Upper lobe of left lung (tissue), 6 donors: ENCODE data around the gene BGLAP. TPM values are rescaled to one million over a fixed set of nuclear protein-coding genes. Genes with fewer than 3 reads are reported as not detected.
A peak's percentile ranks its signal among the peaks of the same experiment; 100 is the strongest.

Experiments used
- ATAC-seq, 2 donors: fragments of 200-7000 bp; cut with Tn5 transposase; one replicate each; pipeline ENCODE4 v1.9.1; 2022; ENCODE audit warnings: mild to moderate bottlenecking in 2 of 2, moderate library complexity in 2 of 2; ENCODE audit not compliant: low FRiP score in 2 of 2
- DNase-seq, 2 donors: peaks; one replicate each; pipeline ENCODE4 v3.0.0-alpha.2; 2019 to 2020
- H3K27ac ChIP-seq, 4 donors: fragments of 200-600 bp; sonication (generic); one replicate each; pipeline ENCODE4 v1.5.1; 2016 to 2019
- H3K27me3 ChIP-seq, 4 donors: fragments of 200-600 bp; sonication (generic); one replicate each; pipeline ENCODE4 v1.5.1; 2017 to 2019
- H3K36me3 ChIP-seq, 4 donors: fragments of 200-600 bp; sonication (generic); one replicate each; pipeline ENCODE4 v1.5.1; 2016 to 2019
- H3K4me1 ChIP-seq, 4 donors: fragments of 200-600 bp; sonication (generic); one replicate each; pipeline ENCODE4 v1.5.1; 2018 to 2019
- H3K4me3 ChIP-seq, 4 donors: fragments of 200-600 bp; sonication (generic); one replicate each; pipeline ENCODE4 v1.5.1; 2017 to 2019; ENCODE audit warnings: mild to moderate bottlenecking in 2 of 4, moderate library complexity in 1 of 4
- H3K9me3 ChIP-seq, 4 donors: fragments of 200-600 bp; sonication (generic); one replicate each; pipeline ENCODE4 v1.5.1; 2018 to 2019
- EP300 ChIP-seq, 4 donors: sonication (generic); formaldehyde crosslinking; IDR thresholded peaks; one replicate each; pipeline ENCODE4 v1.5.1; 2017; ENCODE audit warnings: antibody characterized with exemption in 4 of 4, control low read depth in 2 of 4
- POLR2A ChIP-seq, 4 donors: fragments of 450-650 bp; IDR thresholded peaks; one replicate each; pipeline ENCODE4 v1.5.1; 2016 to 2017; ENCODE audit warnings: antibody characterized with exemption in 4 of 4, mild to moderate bottlenecking in 2 of 4
- POLR2AphosphoS5 ChIP-seq, 2 donors: sonication (generic); formaldehyde crosslinking; IDR thresholded peaks; one replicate each; pipeline ENCODE4 v1.5.1; 2017; ENCODE audit warnings: antibody characterized with exemption in 2 of 2
- WGBS, 2 donors: methylation state at CpG; one replicate each; pipeline ENCODE4 v1.1.5; 2017 to 2018; 5-methylcytosine and 5-hydroxymethylcytosine counted together
- total RNA-seq, 6 donors: library from RNA; depleted of rRNA in 4 of 6; stranded (reverse); fragments of >200 nt in 4 of 6; gene quantifications; one replicate each; pipeline versions ENCODE4 v1.1.0 to v1.2.1, GENCODE V29; 2016 to 2021
- TF ChIP-seq, protein P1 (sequence below), 6 experiments: fragments of 450-650 bp in 4 of 6; fragments of 200-600 bp in 2 of 6; sonication (generic) in 2 of 6; IDR thresholded peaks; one replicate each; pipeline ENCODE4 v1.5.1; 2016 to 2019; ENCODE audit warnings: antibody characterized with exemption in 6 of 6
- donor health status: DM: no; HTN: no; CAD: no; lungs with moderate emphysema.
- donor health status: DM: no; HTN: yes; CAD: no; lungs with severe emphysema.

The BGLAP gene
- total RNA-seq, 6 donors from 2014 or later = 0.69 to 31.4 (median 1.9) TPM; not detected in 1

DNA sequence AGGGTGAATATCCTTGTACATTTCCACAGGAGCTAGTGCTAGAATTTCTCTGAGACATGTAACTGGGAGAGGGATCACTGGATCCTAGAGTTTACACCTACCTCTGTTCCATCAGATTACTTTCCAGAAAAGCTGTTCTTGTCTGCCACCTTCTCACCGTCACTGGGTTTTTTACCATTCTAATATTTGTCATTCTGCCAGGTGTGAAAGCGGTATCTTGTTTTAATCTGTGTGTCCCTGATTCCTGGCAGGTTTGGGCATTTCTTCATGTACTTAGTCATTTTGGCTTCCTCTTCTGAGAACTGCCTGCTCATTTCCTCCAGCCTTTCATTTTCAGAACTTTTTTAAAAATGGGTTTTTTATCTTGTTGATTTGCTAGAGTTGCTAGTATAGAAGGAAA lies 24.1 kb upstream of the BGLAP start:
- DNase-seq (no peak), ATAC-seq (no peak)
- TF ChIP-seq POLR2AphosphoS5 (IDR thresholded peaks at IDR 0.05) (no peak), POLR2A (IDR thresholded peaks at IDR 0.05) (no peak), EP300 (IDR thresholded peaks at IDR 0.05) (no peak)
- TF ChIP-seq, protein P1, sequence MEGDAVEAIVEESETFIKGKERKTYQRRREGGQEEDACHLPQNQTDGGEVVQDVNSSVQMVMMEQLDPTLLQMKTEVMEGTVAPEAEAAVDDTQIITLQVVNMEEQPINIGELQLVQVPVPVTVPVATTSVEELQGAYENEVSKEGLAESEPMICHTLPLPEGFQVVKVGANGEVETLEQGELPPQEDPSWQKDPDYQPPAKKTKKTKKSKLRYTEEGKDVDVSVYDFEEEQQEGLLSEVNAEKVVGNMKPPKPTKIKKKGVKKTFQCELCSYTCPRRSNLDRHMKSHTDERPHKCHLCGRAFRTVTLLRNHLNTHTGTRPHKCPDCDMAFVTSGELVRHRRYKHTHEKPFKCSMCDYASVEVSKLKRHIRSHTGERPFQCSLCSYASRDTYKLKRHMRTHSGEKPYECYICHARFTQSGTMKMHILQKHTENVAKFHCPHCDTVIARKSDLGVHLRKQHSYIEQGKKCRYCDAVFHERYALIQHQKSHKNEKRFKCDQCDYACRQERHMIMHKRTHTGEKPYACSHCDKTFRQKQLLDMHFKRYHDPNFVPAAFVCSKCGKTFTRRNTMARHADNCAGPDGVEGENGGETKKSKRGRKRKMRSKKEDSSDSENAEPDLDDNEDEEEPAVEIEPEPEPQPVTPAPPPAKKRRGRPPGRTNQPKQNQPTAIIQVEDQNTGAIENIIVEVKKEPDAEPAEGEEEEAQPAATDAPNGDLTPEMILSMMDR (IDR thresholded peaks at IDR 0.05) = no peak
- H3K9me3 ChIP-seq = no peaks in the 10 kb centered on the region
- peaks cover 11 to 29% (median 18%) of the 10 kb centered on the region in 4 donors for H3K36me3 ChIP-seq
- peak overlapping the region; percentile 71 to 80 (median 74) for H3K27ac ChIP-seq
- H3K4me1 ChIP-seq = peaks cover 17 to 56% (median 30%) of the 10 kb centered on the region in 4 donors
- no peak overlapping the region for H3K4me3 ChIP-seq
- H3K27me3 ChIP-seq = no peaks in the 10 kb centered on the region
- WGBS, 2 donors = 38 to 50% methylated on average over 2 of the region's 2 CpGs

DNA sequence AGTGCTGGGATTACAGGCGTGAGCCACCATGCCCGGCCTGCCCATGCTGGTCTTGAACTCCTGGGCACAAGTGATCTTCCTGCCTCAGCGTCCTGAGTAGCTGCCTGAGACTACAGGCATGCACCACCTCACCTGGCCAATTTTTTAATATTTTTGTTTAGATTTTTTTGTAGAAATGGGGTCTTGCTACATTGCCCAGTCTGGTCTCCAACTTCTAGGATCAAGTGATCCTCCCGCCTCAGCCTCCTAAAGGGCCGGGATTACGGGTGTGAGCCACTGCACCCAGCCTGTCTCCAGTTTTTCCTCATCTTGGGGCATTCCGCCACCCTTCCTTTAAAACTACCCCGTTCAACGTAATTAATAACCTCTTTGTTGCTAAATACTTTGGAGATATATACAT lies 21.8 kb upstream of the BGLAP start:
- TF ChIP-seq, protein P1 (IDR thresholded peaks at IDR 0.05) = no peak
- TF ChIP-seq POLR2A (IDR thresholded peaks at IDR 0.05) (no peak), EP300 (IDR thresholded peaks at IDR 0.05) (no peak), POLR2AphosphoS5 (IDR thresholded peaks at IDR 0.05) (no peak)
- H3K4me3 ChIP-seq = no peak overlapping the region
- ATAC-seq (no peak), DNase-seq (no peak)
- no peak overlapping the region for H3K27ac ChIP-seq
- H3K9me3 ChIP-seq = no peaks in the 10 kb centered on the region
- H3K4me1 ChIP-seq = peaks cover 8 to 45% (median 20%) of the 10 kb centered on the region in 4 donors
- peaks cover 18 to 42% (median 29%) of the 10 kb centered on the region in 4 donors for H3K36me3 ChIP-seq
- no peaks in the 10 kb centered on the region for H3K27me3 ChIP-seq
- 90 to 94% methylated on average over 8 to 9 of the region's 9 CpGs for WGBS, 2 donors

DNA sequence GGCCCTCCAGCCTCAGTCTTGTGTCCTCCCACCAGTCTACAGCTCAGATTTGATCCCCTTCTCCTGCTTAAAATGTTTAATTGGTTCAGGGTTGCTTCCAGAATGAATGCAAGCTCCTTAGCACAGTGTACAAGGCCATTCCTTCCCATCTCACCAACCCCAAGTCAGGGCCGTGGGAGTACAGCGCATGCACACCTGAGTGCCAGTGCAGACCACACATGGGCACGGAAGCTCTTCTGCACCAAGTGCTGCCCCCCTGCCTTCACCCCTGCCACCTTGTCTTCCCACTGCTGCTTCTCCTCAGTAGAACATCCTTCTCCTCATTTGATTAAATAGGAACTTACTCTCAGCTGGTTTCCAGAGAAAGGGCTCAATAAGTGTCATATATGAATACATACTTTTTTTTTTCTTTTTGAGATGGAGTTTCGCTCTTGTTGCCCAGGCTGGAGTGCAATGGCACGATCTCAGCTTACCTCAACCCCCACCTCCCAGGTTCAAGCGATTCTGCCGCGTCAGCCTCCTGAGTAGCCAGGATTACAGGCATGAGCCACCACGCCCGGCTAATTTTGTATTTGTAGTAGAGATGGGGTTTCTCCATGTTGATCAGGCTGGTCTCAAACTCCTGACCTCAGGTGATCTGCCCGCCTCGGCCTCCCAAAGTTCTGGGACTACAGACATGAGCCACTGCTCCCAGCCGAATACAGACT lies 19.8 kb upstream of the BGLAP start:
- DNase-seq = no peak
- Histone ChIP-seq H3K27me3 (no peaks in the 10 kb centered on the region), H3K27ac (no peak overlapping the region), H3K4me3 (no peak overlapping the region), H3K36me3 (peaks cover 21 to 52% (median 36%) of the 10 kb centered on the region in 4 donors), H3K9me3 (no peaks in the 10 kb centered on the region), H3K4me1 (peaks cover 8 to 38% (median 19%) of the 10 kb centered on the region in 4 donors)
- TF ChIP-seq EP300 (IDR thresholded peaks at IDR 0.05) = no peak
- TF ChIP-seq POLR2AphosphoS5 (IDR thresholded peaks at IDR 0.05) = no peak
- TF ChIP-seq POLR2A (IDR thresholded peaks at IDR 0.05) = no peak
- TF ChIP-seq, protein P1 (IDR thresholded peaks at IDR 0.05) = no peak
- no peak for ATAC-seq
- WGBS, 2 donors = 92 to 93% methylated on average over 12 of the region's 13 CpGs

DNA sequence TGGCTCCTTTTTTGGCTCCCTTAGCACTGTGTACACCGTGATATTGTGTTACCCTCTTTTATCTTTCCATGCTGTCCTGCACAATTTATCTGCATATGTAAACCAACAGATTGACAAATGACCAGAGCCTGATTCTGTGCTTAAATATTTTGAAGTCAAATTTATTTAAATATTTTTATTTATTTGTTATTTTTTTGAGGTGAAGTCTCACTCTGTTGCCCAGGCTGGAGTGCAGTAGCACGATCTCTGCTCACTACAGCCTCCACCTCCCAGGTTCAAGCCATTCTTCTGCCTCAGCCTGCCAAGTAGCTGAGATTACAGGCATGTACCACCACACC lies 16.3 kb upstream of the BGLAP start:
- H3K36me3 ChIP-seq = peaks cover 22 to 66% (median 44%) of the 10 kb centered on the region in 4 donors
- no peaks in the 10 kb centered on the region for H3K27me3 ChIP-seq
- TF ChIP-seq, protein P1 (IDR thresholded peaks at IDR 0.05) = no peak
- no peak for TF ChIP-seq POLR2AphosphoS5 (IDR thresholded peaks at IDR 0.05)
- no peak for TF ChIP-seq POLR2A (IDR thresholded peaks at IDR 0.05)
- TF ChIP-seq EP300 (IDR thresholded peaks at IDR 0.05) = no peak
- H3K4me1 ChIP-seq = peaks cover 0 to 18% (median 4%) of the 10 kb centered on the region in 4 donors
- WGBS, 2 donors = 13 to 15% methylated on average over 2 of the region's 2 CpGs
- H3K27ac ChIP-seq = no peak overlapping the region
- H3K4me3 ChIP-seq = no peak overlapping the region
- H3K9me3 ChIP-seq = no peaks in the 10 kb centered on the region
- DNase-seq (no peak), ATAC-seq (no peak)

DNA sequence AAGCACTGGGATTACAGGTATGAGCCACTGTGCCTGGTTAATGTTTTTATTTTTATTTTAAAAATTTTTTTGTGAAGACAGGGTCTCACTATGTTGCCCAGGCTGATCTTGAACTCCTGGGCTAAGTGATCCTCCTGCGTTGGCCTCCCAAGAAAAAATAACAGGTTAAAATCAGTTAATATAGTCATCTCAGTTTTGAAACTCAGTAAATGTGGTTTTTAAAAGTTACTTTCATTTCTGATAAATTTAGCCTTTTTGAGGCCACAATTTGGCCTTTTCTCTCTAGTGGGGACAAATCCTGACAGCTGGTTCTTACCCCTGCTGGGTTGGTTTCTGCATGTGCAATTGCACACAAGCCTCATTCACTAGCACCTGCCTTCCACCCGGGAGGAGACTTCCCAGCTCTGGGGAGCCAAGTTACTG lies 15.9 kb upstream of the BGLAP start:
- ATAC-seq (no peak), DNase-seq (no peak)
- peaks cover 0 to 16% (median 3%) of the 10 kb centered on the region in 4 donors for H3K4me1 ChIP-seq
- no peak overlapping the region for H3K27ac ChIP-seq
- 66 to 77% methylated on average over 2 of the region's 2 CpGs for WGBS, 2 donors
- TF ChIP-seq EP300 (IDR thresholded peaks at IDR 0.05) = no peak
- no peak for TF ChIP-seq POLR2AphosphoS5 (IDR thresholded peaks at IDR 0.05)
- TF ChIP-seq POLR2A (IDR thresholded peaks at IDR 0.05) = no peak
- TF ChIP-seq, protein P1 (IDR thresholded peaks at IDR 0.05) = no peak
- peaks cover 19 to 61% (median 42%) of the 10 kb centered on the region in 4 donors for H3K36me3 ChIP-seq
- no peaks in the 10 kb centered on the region for H3K27me3 ChIP-seq
- no peak overlapping the region for H3K4me3 ChIP-seq
- no peaks in the 10 kb centered on the region for H3K9me3 ChIP-seq
